SK-N-SH (cell line): ENCODE data around the gene SEC24D. TPM values are rescaled to one million over a fixed set of nuclear protein-coding genes. Genes with fewer than 3 reads are reported as not detected.

Experiments used
- CTCF ChIA-PET: fragments of 300-600, 350-600 bp; formaldehyde crosslinking; extraction: SDS; loops from one replicate; lab custom pipeline; 2021; lab: Yijun Ruan, JAX
- POLR2A ChIA-PET: fragments of 350-600 bp; sonication (Branson Sonifier 250); formaldehyde crosslinking; extraction: SDS; loops from one replicate; lab custom pipeline; 2020; ENCODE audit warnings: antibody characterized with exemption, inconsistent platforms; lab: Yijun Ruan, JAX
- DNase-seq: peaks from one replicate; pipeline ENCODE4 v3.0.0; 2012
- H2AFZ ChIP-seq: fragments of 200-600 bp; sonication (generic); 2 replicates; pipeline ENCODE4 v1.8.1; 2016; ENCODE audit warnings: antibody characterized with exemption, mild to moderate bottlenecking, low read depth
- H3F3A ChIP-seq: fragments of 200-600 bp; sonication (generic); replicated peaks from 2 replicates; pipeline ENCODE3; 2016; ENCODE audit warnings: antibody characterized with exemption, mild to moderate bottlenecking; ENCODE audit not compliant: insufficient read depth
- H3K27ac ChIP-seq, 2 experiments: fragments of 200-500 bp in 1 of 2; fragments of 200-600 bp in 1 of 2; sonication (Bioruptor generic) in 1 of 2; sonication (generic), shearing (Covaris generic) in 1 of 2; 2 replicates each; pipeline versions ENCODE4 v1.5.1 to v1.6.1; 2014 to 2016; ENCODE audit warnings: low read depth in 2 of 2, inconsistent platforms in 1 of 2, low read length in 1 of 2, mild to moderate bottlenecking in 1 of 2, mixed read lengths in 1 of 2
- H3K27me3 ChIP-seq: fragments of 200-600 bp; sonication (generic), shearing (Covaris generic); 2 replicates; pipeline ENCODE4 v1.6.1; 2016; ENCODE audit warnings: mixed run types; ENCODE audit not compliant: insufficient read depth
- H3K36me3 ChIP-seq, 2 experiments: fragments of 200-500 bp in 1 of 2; fragments of 200-600 bp in 1 of 2; sonication (Bioruptor generic) in 1 of 2; sonication (generic) in 1 of 2; replicated peaks in 1 of 2; 2 replicates each; pipeline versions ENCODE3 to v1.5.1; 2014 to 2016; ENCODE audit warnings: low read length in 1 of 2, mild to moderate bottlenecking in 1 of 2; ENCODE audit not compliant: insufficient read depth in 2 of 2, control insufficient read depth in 1 of 2
- H3K4me1 ChIP-seq, 2 experiments: fragments of 200-500 bp in 1 of 2; fragments of 200-600 bp in 1 of 2; sonication (Bioruptor generic) in 1 of 2; sonication (generic), shearing (Covaris generic) in 1 of 2; 2 replicates each; pipeline versions ENCODE4 v1.5.1 to v1.6.1; 2014 to 2016; ENCODE audit warnings: low read depth in 1 of 2, low read length in 1 of 2, mixed run types in 1 of 2; ENCODE audit not compliant: insufficient read depth in 2 of 2, control insufficient read depth in 1 of 2
- H3K4me2 ChIP-seq: fragments of 200-600 bp; sonication (generic), shearing (Covaris generic); 2 replicates; pipeline ENCODE4 v1.6.1; 2017; ENCODE audit warnings: mixed run types
- H3K4me3 ChIP-seq, 2 experiments: fragments of 200-500 bp in 1 of 2; fragments of 200-600 bp in 1 of 2; sonication (Bioruptor generic) in 1 of 2; sonication (generic), shearing (Covaris generic) in 1 of 2; 2 replicates each; pipeline versions ENCODE4 v1.5.1 to v1.8.1; 2014 to 2016; ENCODE audit warnings: low read depth in 2 of 2, inconsistent platforms in 1 of 2, low read length in 1 of 2, mild to moderate bottlenecking in 1 of 2, mixed read lengths in 1 of 2, moderate library complexity in 1 of 2
- H3K79me2 ChIP-seq: fragments of 200-600 bp; sonication (generic); 2 replicates; pipeline ENCODE4 v1.8.1; 2017; ENCODE audit warnings: mild to moderate bottlenecking; ENCODE audit not compliant: insufficient read depth
- H3K9ac ChIP-seq: fragments of 200-600 bp; sonication (generic); 2 replicates; pipeline ENCODE4 v1.6.1; 2017; ENCODE audit warnings: mixed run types
- H3K9me2 ChIP-seq: fragments of 200-600 bp; sonication (generic); 2 replicates; pipeline ENCODE4 v1.6.1; 2017; ENCODE audit warnings: mixed run types
- H3K9me3 ChIP-seq: fragments of 200-600 bp; sonication (generic); 2 replicates; pipeline ENCODE4 v1.6.1; 2017; ENCODE audit warnings: mixed run types, mild to moderate bottlenecking, moderate library complexity
- H4K20me1 ChIP-seq: fragments of 200-600 bp; sonication (generic); 2 replicates; pipeline ENCODE4 v1.6.1; 2017; ENCODE audit warnings: mild to moderate bottlenecking, mixed run types; ENCODE audit not compliant: insufficient read depth
- CTCF ChIP-seq: fragments of 200-600 bp; sonication (generic); IDR thresholded peaks from 2 replicates; pipeline ENCODE4 v1.6.1; 2017; ENCODE audit warnings: antibody characterized with exemption, mild to moderate bottlenecking, moderate library complexity
- ELF1 ChIP-seq: IDR thresholded peaks from 2 replicates; pipeline ENCODE4 v1.4.0; 2012
- EP300 ChIP-seq, 2 experiments: IDR thresholded peaks; 2 replicates each; pipeline versions ENCODE4 v1.4.0 to v1.6.1; 2012; ENCODE audit warnings: borderline replicate concordance in 1 of 2, low read depth in 1 of 2, low read length in 1 of 2
- EZH2phosphoT487 ChIP-seq: fragments of 200-600 bp; sonication (generic); IDR thresholded peaks from 2 replicates; pipeline ENCODE4 v1.6.1; 2017; ENCODE audit warnings: low read depth, mixed run types, mild to moderate bottlenecking, antibody characterized with exemption, moderate library complexity, borderline replicate concordance
- FOXM1 ChIP-seq: IDR thresholded peaks from 2 replicates; pipeline ENCODE4 v1.4.0; 2012; ENCODE audit warnings: low read depth, mild to moderate bottlenecking
- JUND ChIP-seq: IDR thresholded peaks from 2 replicates; pipeline ENCODE4 v1.4.0; 2012
- MAX ChIP-seq: IDR thresholded peaks from 2 replicates; pipeline ENCODE4 v1.4.0; 2012; ENCODE audit warnings: low read depth
- MEF2A ChIP-seq: IDR thresholded peaks from 2 replicates; pipeline ENCODE4 v1.4.0; 2012; ENCODE audit warnings: low read depth, borderline replicate concordance
- MXI1 ChIP-seq: IDR thresholded peaks from 2 replicates; pipeline ENCODE4 v1.6.1; 2012; ENCODE audit warnings: mild to moderate bottlenecking, low read depth, low read length, improper control_type of control experiment
- RAD21 ChIP-seq: IDR thresholded peaks from 2 replicates; pipeline ENCODE4 v1.6.1; 2012; ENCODE audit warnings: mild to moderate bottlenecking, low read length
- RCOR1 ChIP-seq: fragments of 150-350 bp; IDR thresholded peaks from 2 replicates; pipeline ENCODE4 v1.6.1; 2017; ENCODE audit warnings: antibody characterized with exemption, low read length
- SMC3 ChIP-seq: IDR thresholded peaks from 2 replicates; pipeline ENCODE4 v1.6.1; 2012; ENCODE audit warnings: low read depth, low read length, improper control_type of control experiment
- USF1 ChIP-seq: IDR thresholded peaks from 2 replicates; pipeline ENCODE4 v1.4.0; 2012; ENCODE audit warnings: low read depth, borderline replicate concordance
- ZBTB33 ChIP-seq: IDR thresholded peaks from 2 replicates; pipeline ENCODE4 v1.4.0; 2012; ENCODE audit warnings: low read depth, borderline replicate concordance
- WGBS: methylation state at CpG from one replicate; pipeline ENCODE4 v1.1.6; 2017; ENCODE audit warnings: low lambda C conversion rate; 5-methylcytosine and 5-hydroxymethylcytosine counted together
- polyA plus RNA-seq, 3 experiments: library from polyadenylated mRNA; depleted of rRNA; stranded (reverse); fragments of >200 nt; gene quantifications; 2 replicates each; pipeline ENCODE4 v1.2.3, GENCODE V29; 2012

Gene SEC24D
- polyA plus RNA-seq, 1 of the 3 experiments (the other 2 are of a cell fraction): 32.2 TPM

GRCh38 chr4:118723369-118723768 is 112.6 kb downstream of the SEC24D start:
- 97% methylated on average over 3 of the region's 3 CpGs for WGBS
- H3K27me3 ChIP-seq: no peaks in the 10 kb centered on the region
- no peak overlapping the region for H2AFZ ChIP-seq
- no peak overlapping the region for H3K4me3 ChIP-seq
- no peak overlapping the region for H3K9ac ChIP-seq
- TF ChIP-seq FOXM1 (no peak), EP300 (IDR thresholded peaks at IDR 0.05; ENCODE audit: borderline replicate concordance in 1 of 2, low read depth in 1 of 2, low read length in 1 of 2) (no peak), EZH2phosphoT487 (no peak), JUND (no peak), USF1 (no peak), MXI1 (no peak), ZBTB33 (no peak), RAD21 (no peak), MEF2A (no peak), MAX (no peak), CTCF (no peak)
- no peaks in the 10 kb centered on the region for H3K9me2 ChIP-seq
- POLR2A ChIA-PET: no interaction called here
- peaks cover 20% of the 10 kb centered on the region for H3F3A ChIP-seq
- peaks cover 82 to 83% of the 10 kb centered on the region in 2 experiments for H3K36me3 ChIP-seq
- H3K79me2 ChIP-seq: no peaks in the 10 kb centered on the region
- no peak overlapping the region for H3K27ac ChIP-seq
- no peak overlapping the region for H3K4me2 ChIP-seq
- no peaks in the 10 kb centered on the region for H3K9me3 ChIP-seq
- DNase-seq: no peak
- CTCF ChIA-PET: interaction anchor here (0.8 kb wide), 1 partner anchor 9 kb away, joined by 3 read pairs; no protein-coding TSS in a partner anchor
- H4K20me1 ChIP-seq: no peaks in the 10 kb centered on the region
- H3K4me1 ChIP-seq: no peaks in the 10 kb centered on the region

- H4K20me1 ChIP-seq: no peaks in the 10 kb centered on the region
- H3K79me2 ChIP-seq: no peaks in the 10 kb centered on the region
- no peaks in the 10 kb centered on the region for H3K9me2 ChIP-seq
- H3F3A ChIP-seq: peaks cover 26% of the 10 kb centered on the region
- no peaks in the 10 kb centered on the region for H3K9me3 ChIP-seq
- ChIA-PET POLR2A (no interaction called here), CTCF (interaction anchor here (1.3 kb wide), 1 partner anchor 260 kb away, joined by 4 read pairs; no protein-coding TSS in a partner anchor)
- H3K36me3 ChIP-seq: peaks cover 66 to 71% of the 10 kb centered on the region in 2 experiments
- H3K27ac ChIP-seq: no peak overlapping the region
- H3K4me3 ChIP-seq: no peak overlapping the region
- no peak overlapping the region for H3K4me2 ChIP-seq
- H2AFZ ChIP-seq: no peak overlapping the region
- TF ChIP-seq SMC3 (no peak), ELF1 (no peak), ZBTB33 (no peak), RCOR1 (no peak)
- H3K9ac ChIP-seq: no peak overlapping the region
- H3K27me3 ChIP-seq: no peaks in the 10 kb centered on the region
- H3K4me1 ChIP-seq: no peaks in the 10 kb centered on the region
- 100% methylated on average over 1 of the region's 1 CpG for WGBS
- DNase-seq: no peak
Observed at GRCh38 chr4:118721752-118722151, 114.2 kb downstream of the SEC24D start.
